K562 (cell line): ENCODE results near the gene RPL27A. TPM values are rescaled to one million over a fixed set of nuclear protein-coding genes. Genes with fewer than 3 reads are reported as not detected.

Experiments
- ATAC-seq: fragments of 200-7000 bp; cut with Tn5 transposase; 3 replicates; pipeline ENCODE4 v1.9.1; 2020; ENCODE audit warnings: moderate library complexity
- BruUV-seq: library from RNA; stranded (reverse); fragments of 400-500 nt; replicated peaks from 2 replicates; lab custom pipeline; 2021; lab: Mats Ljungman, UMichigan
- CTCF ChIA-PET: fragments of 300-600 bp; formaldehyde crosslinking; extraction: SDS; loops from one replicate; lab custom pipeline; 2021; ENCODE audit warnings: low intra/inter-chr PET ratio; lab: Yijun Ruan, JAX
- POLR2A ChIA-PET: fragments of 300-600, 350-650 bp; sonication (Branson Sonifier 250); formaldehyde crosslinking; extraction: SDS; loops from one replicate; lab custom pipeline; 2021; ENCODE audit warnings: antibody characterized with exemption, inconsistent platforms; lab: Yijun Ruan, JAX
- DNase-seq, 4 experiments: peaks; one replicate each; pipeline versions ENCODE4 v3.0.0 to v3.0.0-alpha.2; 2011 to 2018; ENCODE audit warnings: low spot score in 3 of 4, mixed read lengths in 3 of 4; ENCODE audit errors: extremely low read depth in 1 of 4
- FAIRE-seq: peaks from 2 replicates; lab custom pipeline; 2011; peaks lifted over from hg19 to GRCh38; lab: Jason Lieb, UNC
- H2AFZ ChIP-seq: 2 replicates; pipeline ENCODE4 v1.6.0; 2011; ENCODE audit warnings: low read depth, low read length, control low read depth, inconsistent platforms
- H3K27ac ChIP-seq: fragments of 200-600 bp; 3 replicates; pipeline ENCODE4 v1.8.0; 2011; ENCODE audit warnings: low read depth, mild to moderate bottlenecking, control low read depth, inconsistent platforms, low read length, moderate library complexity, mixed read lengths; ENCODE audit errors: extremely low read depth
- H3K27me3 ChIP-seq, 2 experiments: fragments of 300-600 bp in 1 of 2; 2 replicates in 1 of 2; 3 replicates in 1 of 2; pipeline versions ENCODE4 v1.6.0 to v1.8.0; 2011; ENCODE audit warnings: inconsistent platforms in 2 of 2, low read length in 2 of 2, mild to moderate bottlenecking in 1 of 2, mixed read lengths in 1 of 2, moderate library complexity in 1 of 2; ENCODE audit not compliant: control insufficient read depth in 2 of 2, insufficient read depth in 2 of 2
- H3K36me3 ChIP-seq: fragments of 300-600 bp; 3 replicates; pipeline ENCODE4 v1.8.0; 2011; ENCODE audit warnings: mild to moderate bottlenecking, low read length, inconsistent platforms; ENCODE audit not compliant: control insufficient read depth, insufficient read depth
- H3K4me1 ChIP-seq, 2 experiments: fragments of 200-600 bp in 1 of 2; replicated peaks in 1 of 2; 2 replicates in 1 of 2; 3 replicates in 1 of 2; pipeline versions ENCODE4 v1.5.1 to v1.8.0; 2011; ENCODE audit warnings: inconsistent platforms in 2 of 2, low read length in 2 of 2, mild to moderate bottlenecking in 1 of 2, mixed read lengths in 1 of 2, moderate library complexity in 1 of 2; ENCODE audit not compliant: control insufficient read depth in 2 of 2, insufficient read depth in 2 of 2
- H3K4me2 ChIP-seq: 2 replicates; pipeline ENCODE4 v1.6.1; 2011; ENCODE audit warnings: low read length, control low read depth, inconsistent platforms, mixed read lengths; ENCODE audit not compliant: insufficient read depth
- H3K4me3 ChIP-seq: fragments of 200-600 bp; sonication (generic), shearing (Covaris generic); 2 replicates; pipeline ENCODE4 v1.5.1; 2016; ENCODE audit warnings: control low read depth, inconsistent platforms
- H3K79me2 ChIP-seq: fragments of 200-600 bp; 3 replicates; pipeline ENCODE4 v1.8.0; 2011; ENCODE audit warnings: low read length, inconsistent platforms; ENCODE audit not compliant: control insufficient read depth, insufficient read depth
- H3K9ac ChIP-seq, 2 experiments: 2 replicates each; pipeline versions ENCODE4 v1.6.0 to v1.6.1; 2011; ENCODE audit warnings: low read depth in 2 of 2, low read length in 2 of 2, control low read depth in 1 of 2, inconsistent platforms in 1 of 2, mild to moderate bottlenecking in 1 of 2, mixed read lengths in 1 of 2; ENCODE audit not compliant: insufficient read depth in 1 of 2
- H3K9me1 ChIP-seq: one replicate; pipeline ENCODE4 v1.6.0; 2011; ENCODE audit warnings: inconsistent platforms, mild to moderate bottlenecking, low read length, moderate library complexity; ENCODE audit not compliant: control insufficient read depth, insufficient read depth
- H3K9me3 ChIP-seq: replicated peaks from 2 replicates; pipeline ENCODE4 v1.5.1; 2011; ENCODE audit warnings: low read depth, low read length, inconsistent platforms; ENCODE audit not compliant: control insufficient read depth, insufficient read depth
- H4K20me1 ChIP-seq: replicated peaks from 2 replicates; pipeline ENCODE4 v1.6.1; 2011; ENCODE audit warnings: low read length, inconsistent platforms, mixed read lengths; ENCODE audit not compliant: control insufficient read depth, insufficient read depth
- CBX8 ChIP-seq: fragments of 200-600 bp; sonication (generic); IDR thresholded peaks from 2 replicates; pipeline ENCODE4 v1.6.1; 2012; ENCODE audit warnings: borderline replicate concordance, mixed run types, low read depth, mild to moderate bottlenecking, moderate library complexity, mixed read lengths, low read length, control low read depth, inconsistent platforms; ENCODE audit not compliant: poor library complexity, severe bottlenecking; ENCODE audit errors: extremely low read depth
- DPF2 ChIP-seq: fragments of 450-650 bp; IDR thresholded peaks from 2 replicates; pipeline ENCODE4 v1.6.1; 2016
- FOSL1 ChIP-seq: fragments of 200-800 bp; sonication (Bioruptor generic); conservative IDR thresholded peaks from 2 replicates; pipeline ENCODE4 v1.6.1; 2016; ENCODE audit warnings: missing genetic modification characterization, missing compliant biosample characterization
- JUND ChIP-seq, 2 experiments: IDR thresholded peaks; 2 replicates in 1 of 2; 3 replicates in 1 of 2; pipeline ENCODE4 v1.6.1; 2011; ENCODE audit warnings: borderline replicate concordance in 2 of 2, low read depth in 2 of 2, low read length in 2 of 2, improper control_type of control experiment in 1 of 2, missing biosample characterization in 1 of 2, missing genetic modification characterization in 1 of 2, missing genetic modification reagents in 1 of 2
- MAX ChIP-seq: sonication (generic); formaldehyde crosslinking; IDR thresholded peaks from 2 replicates; pipeline ENCODE4 v1.9.0; 2022; ENCODE audit warnings: mild to moderate bottlenecking, missing genetic modification reagents
- MEF2D ChIP-seq: conservative IDR thresholded peaks from 2 replicates; pipeline ENCODE4 v1.6.1; 2016; ENCODE audit warnings: low read depth, missing genetic modification characterization, missing compliant biosample characterization
- MIER1 ChIP-seq: fragments of 450-650 bp; IDR thresholded peaks from 2 replicates; pipeline ENCODE4 v1.6.1; 2016; ENCODE audit warnings: antibody characterized with exemption, mild to moderate bottlenecking, low read depth
- NFXL1 ChIP-seq: fragments of 450-650 bp; formaldehyde crosslinking; IDR thresholded peaks from 2 replicates; pipeline ENCODE4 v1.4.0; 2021; ENCODE audit warnings: mild to moderate bottlenecking
- RBM25 ChIP-seq: fragments of 200-400 bp; formaldehyde crosslinking; IDR thresholded peaks from 2 replicates; pipeline ENCODE4 v1.6.1; 2018; ENCODE audit warnings: low read length, low read depth, moderate library complexity; ENCODE audit not compliant: severe bottlenecking
- SNAPC5 ChIP-seq: fragments of 250-450 bp; sonication (Bioruptor Pico); IDR thresholded peaks from 2 replicates; pipeline ENCODE4 v1.8.0; 2021; ENCODE audit warnings: moderate library complexity, mild to moderate bottlenecking, inconsistent platforms
- VEZF1 ChIP-seq: fragments of 200-800 bp; sonication (Bioruptor generic); IDR thresholded peaks from 2 replicates; pipeline ENCODE4 v1.6.1; 2017; ENCODE audit warnings: missing genetic modification characterization, missing compliant biosample characterization
- ZNF175 ChIP-seq: fragments of 200-800 bp; sonication (Bioruptor generic); IDR thresholded peaks from 2 replicates; pipeline ENCODE4 v1.6.1; 2016; ENCODE audit warnings: low read depth, mild to moderate bottlenecking, missing genetic modification characterization, missing compliant biosample characterization
- WGBS: fragments of 100-300 bp; shearing (Covaris generic); methylation state at CpG from one replicate; pipeline ENCODE4 v1.1.6; 2016; ENCODE audit warnings: low coverage, mixed read lengths; ENCODE audit not compliant: insufficient coverage; ENCODE audit errors: missing lambda C conversion rate; 5-methylcytosine and 5-hydroxymethylcytosine counted together
- in situ Hi-C: fragments of 300-500 bp; cut with MboI; formaldehyde crosslinking; loops from 4 replicates; pipeline ENCODE4 v1.15.0; 2018; ENCODE audit warnings: inconsistent platforms, mixed read lengths
- intact Hi-C: fragments of 100-400 bp; cut with micrococcal nuclease; formaldehyde crosslinking; loops from 2 replicates; pipeline ENCODE4 v1.14.2; 2022
- polyA plus RNA-seq, 8 experiments: library from polyadenylated mRNA; depleted of rRNA in 4 of 8; stranded (reverse) in 5 of 8; unstranded in 3 of 8; fragments of >200 nt; fragmentation: Nextera tagmentation in 2 of 8; fragmentation: Illumina TruSeq in 1 of 8; extraction: Ambion mirVana in 2 of 8; extraction: Trizol in 1 of 8; gene quantifications; 2 replicates each; pipeline versions ENCODE4 v1.2.1 to v1.2.3, GENCODE V29; 2011 to 2014; ENCODE audit warnings: inconsistent platforms in 1 of 8, missing spikeins in 1 of 8
- total RNA-seq, 7 experiments: library from RNA; depleted of rRNA in 6 of 7; stranded (reverse); fragments of >200 nt in 6 of 7; fragmentation: Illumina TruSeq in 2 of 7; extraction: Trizol in 2 of 7; gene quantifications; 2 replicates each; pipeline versions ENCODE4 v1.2.1 to v1.2.3, GENCODE V29; 2011 to 2021; ENCODE audit warnings: low replicate concordance in 1 of 7

The RPL27A gene
- total and polyA plus RNA-seq, 9 of the 15 experiments (the other 6 are each of a cell fraction or from before 2014, with no cell fraction given), result 790 to 4,241 (median 2,267) TPM

GRCh38 chr11:8726395-8726794 lies 43.8 kb downstream of the RPL27A start:
- no peak for ATAC-seq
- H3K27ac ChIP-seq, result no peak overlapping the region
- ChIA-PET CTCF (no interaction called here), POLR2A (interaction anchor here (0.9 to 1.1 kb wide), 3 partner anchors 34 to 37 kb away, joined by 3 to 4 read pairs (median 4); no protein-coding TSS in a partner anchor)
- H3K79me2 ChIP-seq, result no peaks in the 10 kb centered on the region
- TF ChIP-seq CBX8, result no peak
- TF ChIP-seq MAX (CRISPR knock-in tag), result no peak
- no peak for TF ChIP-seq MIER1
- TF ChIP-seq NFXL1 (CRISPR knock-in tag), result no peak
- BruUV-seq, result no TSS peak
- H4K20me1 ChIP-seq, result no peaks in the 10 kb centered on the region
- H3K4me2 ChIP-seq, result no peak overlapping the region
- H3K9ac ChIP-seq, result no peak overlapping the region
- no peak for DNase-seq
- FAIRE-seq, result no peak
- peaks cover 3% of the 10 kb centered on the region for H3K9me1 ChIP-seq
- intact Hi-C loops, result no loop called here
- H3K36me3 ChIP-seq, result no peaks in the 10 kb centered on the region
- H2AFZ ChIP-seq, result no peak overlapping the region
- in situ Hi-C loops, result no loop called here
- H3K9me3 ChIP-seq, result no peaks in the 10 kb centered on the region
- H3K4me1 ChIP-seq, result peaks cover 3 to 10% of the 10 kb centered on the region in 2 experiments; a peak in 3 of 5 replicates
- WGBS, result 6% methylated on average over 4 of the region's 4 CpGs
- no peak overlapping the region for H3K4me3 ChIP-seq
- H3K27me3 ChIP-seq, result peaks cover 20 to 53% of the 10 kb centered on the region in 2 experiments; a peak in 4 of 5 replicates

GRCh38 chr11:8728563-8728962 lies 46.0 kb downstream of the RPL27A start:
- ATAC-seq (peak; percentile 20; the same call in 2 of the 3 replicates), FAIRE-seq (no peak), DNase-seq (peak in 2 of 4 experiments; percentile 37 to 44)
- 0% methylated on average over 4 of the region's 4 CpGs for WGBS
- Histone ChIP-seq H3K9me1 (no peaks in the 10 kb centered on the region), H3K9ac (no peak overlapping the region), H3K27ac (no peak overlapping the region), H3K79me2 (no peaks in the 10 kb centered on the region), H3K9me3 (no peaks in the 10 kb centered on the region), H3K36me3 (no peaks in the 10 kb centered on the region), H3K4me1 (peaks cover 3 to 10% of the 10 kb centered on the region in 2 experiments; a peak in 4 of 5 replicates), H4K20me1 (no peaks in the 10 kb centered on the region), H3K4me3 (no peak overlapping the region), H2AFZ (no peak overlapping the region), H3K27me3 (peaks cover 12 to 33% of the 10 kb centered on the region in 2 experiments; a peak in 4 of 5 replicates), H3K4me2 (no peak overlapping the region)
- ChIA-PET CTCF (no interaction called here), POLR2A (interaction anchor here (1.1 kb wide), 1 partner anchor 9 kb away, joined by 5 read pairs; no protein-coding TSS in a partner anchor)
- in situ Hi-C loops (no loop called here), intact Hi-C loops (no loop called here)
- no TSS peak for BruUV-seq
- TF ChIP-seq VEZF1 (CRISPR knock-in tag) (peak; percentile 56), RBM25 (no peak), SNAPC5 (CRISPR knock-in tag) (no peak), ZNF175 (no peak), MEF2D (tag) (peak; percentile 65; the same call in 1 of the 2 replicates), FOSL1 (tag) (peak; percentile 89), JUND (IDR thresholded peaks at IDR 0.05; ENCODE audit: borderline replicate concordance, low read depth, low read length) (peak; percentile 63; the same call in 1 of the 2 replicates), JUND (tag; IDR thresholded peaks at IDR 0.05; ENCODE audit: borderline replicate concordance, low read depth, low read length) (peak; percentile 56; the same call in 1 of the 3 replicates), DPF2 (peak; percentile 41; the same call in 1 of the 2 replicates)
